Sigmoid colon (tissue), 7 donors: ENCODE data around the gene RPUSD3. TPM values are rescaled to one million over a fixed set of nuclear protein-coding genes. Genes with fewer than 3 reads are reported as not detected.
A peak's percentile ranks its signal among the peaks of the same experiment; 100 is the strongest.

Experiments used
- DNase-seq: peaks from one replicate; pipeline ENCODE4 v3.0.0-alpha.2; 2019
- H3K27ac ChIP-seq, 4 donors: fragments of 200-600 bp; sonication (generic); one replicate each; pipeline ENCODE4 v1.5.1; 2016 to 2019; ENCODE audit warnings: mild to moderate bottlenecking in 1 of 4
- H3K27me3 ChIP-seq, 3 donors: fragments of 200-600 bp; sonication (generic); one replicate each; pipeline ENCODE4 v1.5.1; 2019; ENCODE audit warnings: mild to moderate bottlenecking in 1 of 3
- H3K36me3 ChIP-seq, 4 donors: fragments of 200-600 bp; sonication (generic); one replicate each; pipeline ENCODE4 v1.5.1; 2016 to 2019
- H3K4me1 ChIP-seq, 4 donors: fragments of 200-600 bp; sonication (generic); one replicate each; pipeline ENCODE4 v1.5.1; 2017 to 2019
- H3K4me3 ChIP-seq, 4 donors: fragments of 200-600 bp; sonication (generic); one replicate each; pipeline ENCODE4 v1.5.1; 2017 to 2019; ENCODE audit warnings: mild to moderate bottlenecking in 2 of 4, moderate library complexity in 1 of 4
- H3K9me3 ChIP-seq, 4 donors: fragments of 200-600 bp in 3 of 4; sonication (generic) in 3 of 4; one replicate each; pipeline versions ENCODE4 v1.5.1 to v1.6.1; 2013 to 2019
- CTCF ChIP-seq, 4 experiments: fragments of 450-650 bp in 3 of 4; fragments of 200-600 bp in 1 of 4; IDR thresholded peaks; one replicate each; pipeline ENCODE4 v1.5.1; 2016 to 2019; ENCODE audit warnings: antibody characterized with exemption in 4 of 4, mild to moderate bottlenecking in 3 of 4, moderate library complexity in 2 of 4
- EP300 ChIP-seq, 4 donors: sonication (generic); formaldehyde crosslinking; IDR thresholded peaks; one replicate each; pipeline ENCODE4 v1.6.1; 2017; ENCODE audit warnings: antibody characterized with exemption in 4 of 4
- POLR2A ChIP-seq, 2 donors: fragments of 450-650 bp; IDR thresholded peaks; one replicate each; pipeline ENCODE4 v1.6.1; 2016; ENCODE audit warnings: antibody characterized with exemption in 2 of 2, mild to moderate bottlenecking in 2 of 2, moderate library complexity in 2 of 2
- POLR2AphosphoS5 ChIP-seq, 4 donors: sonication (generic); formaldehyde crosslinking; IDR thresholded peaks; one replicate each; pipeline ENCODE4 v1.6.1; 2017; ENCODE audit warnings: antibody characterized with exemption in 4 of 4
- WGBS, 2 donors: extraction: QIAGEN DNeasy Blood & Tissue Kit; methylation state at CpG; one replicate each; pipeline ENCODE4 v1.1.7; 2013; 5-methylcytosine and 5-hydroxymethylcytosine counted together
- intact Hi-C: fragments of 100-400 bp; cut with DNase I; formaldehyde crosslinking; loops from one replicate; pipeline ENCODE4 v1.15.1; 2023
- polyA plus RNA-seq, 3 donors: library from polyadenylated mRNA; stranded (reverse); fragments of 200-250 nt; gene quantifications; one replicate each; pipeline ENCODE4 v1.2.3, GENCODE V29; 2013
- total RNA-seq, 4 donors: library from RNA; depleted of rRNA; stranded (reverse); fragments of >200 nt; gene quantifications; one replicate each; pipeline ENCODE4 v1.1.0, GENCODE V29; 2016
- donor health status: healthy with polysubstance abuse.
- donor health status: Bipolar disorder and iron deficiency.
- donor health status: healthy.

The RPUSD3 gene
- total and polyA plus RNA-seq, 7 donors: 22.0 to 54.7 (median 42.6) TPM

GRCh38 chr3:9888540-9888939 is 44.7 kb upstream of the RPUSD3 start:
- Histone ChIP-seq H3K27ac (no peak overlapping the region), H3K27me3 (no peaks in the 10 kb centered on the region), H3K36me3 (peaks cover 0 to 12% (median 4%) of the 10 kb centered on the region in 4 donors), H3K4me1 (peaks cover 0 to 43% (median 34%) of the 10 kb centered on the region in 4 donors), H3K9me3 (no peaks in the 10 kb centered on the region), H3K4me3 (no peak overlapping the region)
- 87 to 93% methylated on average over 3 of the region's 3 CpGs for WGBS, 2 donors
- TF ChIP-seq EP300 (IDR thresholded peaks at IDR 0.05) (no peak), CTCF (IDR thresholded peaks at IDR 0.05) (no peak), POLR2A (IDR thresholded peaks at IDR 0.05) (no peak), POLR2AphosphoS5 (IDR thresholded peaks at IDR 0.05) (no peak)
- intact Hi-C loops: no loop called here
- no peak for DNase-seq

- intact Hi-C loops: no loop called here
- H3K4me3 ChIP-seq: no peak overlapping the region
- no peak for DNase-seq
- 89% methylated on average over 5 of the region's 5 CpGs for WGBS, 2 donors
- H3K36me3 ChIP-seq: peaks cover 0 to under 1% (median 0%) of the 10 kb centered on the region in 4 donors
- H3K27me3 ChIP-seq: no peaks in the 10 kb centered on the region
- no peak overlapping the region for H3K27ac ChIP-seq
- TF ChIP-seq POLR2A (IDR thresholded peaks at IDR 0.05) (no peak), POLR2AphosphoS5 (IDR thresholded peaks at IDR 0.05) (no peak)
- H3K4me1 ChIP-seq: peaks cover 0 to 38% (median 28%) of the 10 kb centered on the region in 4 donors
- H3K9me3 ChIP-seq: no peaks in the 10 kb centered on the region
These were observed 43.7 kb upstream of the RPUSD3 start for GRCh38 chr3:9887480-9887879.

- Histone ChIP-seq H3K36me3 (no peaks in the 10 kb centered on the region), H3K9me3 (no peaks in the 10 kb centered on the region), H3K4me3 (no peak overlapping the region), H3K27ac (no peak overlapping the region), H3K4me1 (peaks cover 0 to 26% (median 20%) of the 10 kb centered on the region in 4 donors), H3K27me3 (no peaks in the 10 kb centered on the region)
- TF ChIP-seq POLR2AphosphoS5 (IDR thresholded peaks at IDR 0.05) (no peak), CTCF (IDR thresholded peaks at IDR 0.05) (no peak), EP300 (IDR thresholded peaks at IDR 0.05) (no peak), POLR2A (IDR thresholded peaks at IDR 0.05) (no peak)
- intact Hi-C loops: no loop called here
- no peak for DNase-seq
These were observed 42.5 kb upstream of the RPUSD3 start for GRCh38 chr3:9886328-9886727.

GRCh38 chr3:9884555-9885165 is 40.9 kb upstream of the RPUSD3 start:
- TF ChIP-seq CTCF (IDR thresholded peaks at IDR 0.05): no peak
- TF ChIP-seq POLR2AphosphoS5 (IDR thresholded peaks at IDR 0.05): peak in 3 of 4 donors; percentile 29 to 47 (median 47)

GRCh38 chr3:9883706-9884554 is 40.1 kb upstream of the RPUSD3 start:
- intact Hi-C loops: no loop called here
- H3K36me3 ChIP-seq: no peaks in the 10 kb centered on the region
- peaks cover 0 to 18% (median 13%) of the 10 kb centered on the region in 4 donors for H3K4me1 ChIP-seq
- H3K27me3 ChIP-seq: no peaks in the 10 kb centered on the region
- no peak overlapping the region for H3K4me3 ChIP-seq
- no peak for DNase-seq
- H3K9me3 ChIP-seq: no peaks in the 10 kb centered on the region
- TF ChIP-seq EP300 (IDR thresholded peaks at IDR 0.05): no peak
- 85 to 87% methylated on average over 7 of the region's 7 CpGs for WGBS, 2 donors
- H3K27ac ChIP-seq: peak overlapping the region in 3 of 4 donors; percentile 41 to 71 (median 53)

More at GRCh38 chr3:9884555-9885165, 40.9 kb upstream of the RPUSD3 start:
- Histone ChIP-seq H3K4me3 (no peak overlapping the region), H3K36me3 (no peaks in the 10 kb centered on the region), H3K27ac (peak overlapping the region in 3 of 4 donors; percentile 41 to 71 (median 53)), H3K4me1 (peaks cover 0 to 18% (median 13%) of the 10 kb centered on the region in 4 donors), H3K9me3 (no peaks in the 10 kb centered on the region), H3K27me3 (no peaks in the 10 kb centered on the region)
- WGBS, 2 donors: 72 to 81% methylated on average over 11 of the region's 11 CpGs
- DNase-seq: no peak
- intact Hi-C loops: no loop called here
